HG02884 (cell line): ENCODE data around the gene RCE1.
"Not testable (repeated sequence)": the region's sequence is repeated elsewhere in the genome, so short reads cannot be mapped to it uniquely, and the experiment has no call there.

Experiments used
- ATAC-seq: cut with Tn5 transposase; IDR thresholded peaks from one replicate; pipeline ENCODE4 v1.9.1; 2021; ENCODE audit warnings: mild to moderate bottlenecking, moderate library complexity; ENCODE audit not compliant: unreplicated experiment

The RCE1 gene, protein sequence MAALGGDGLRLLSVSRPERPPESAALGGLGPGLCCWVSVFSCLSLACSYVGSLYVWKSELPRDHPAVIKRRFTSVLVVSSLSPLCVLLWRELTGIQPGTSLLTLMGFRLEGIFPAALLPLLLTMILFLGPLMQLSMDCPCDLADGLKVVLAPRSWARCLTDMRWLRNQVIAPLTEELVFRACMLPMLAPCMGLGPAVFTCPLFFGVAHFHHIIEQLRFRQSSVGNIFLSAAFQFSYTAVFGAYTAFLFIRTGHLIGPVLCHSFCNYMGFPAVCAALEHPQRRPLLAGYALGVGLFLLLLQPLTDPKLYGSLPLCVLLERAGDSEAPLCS

DNA sequence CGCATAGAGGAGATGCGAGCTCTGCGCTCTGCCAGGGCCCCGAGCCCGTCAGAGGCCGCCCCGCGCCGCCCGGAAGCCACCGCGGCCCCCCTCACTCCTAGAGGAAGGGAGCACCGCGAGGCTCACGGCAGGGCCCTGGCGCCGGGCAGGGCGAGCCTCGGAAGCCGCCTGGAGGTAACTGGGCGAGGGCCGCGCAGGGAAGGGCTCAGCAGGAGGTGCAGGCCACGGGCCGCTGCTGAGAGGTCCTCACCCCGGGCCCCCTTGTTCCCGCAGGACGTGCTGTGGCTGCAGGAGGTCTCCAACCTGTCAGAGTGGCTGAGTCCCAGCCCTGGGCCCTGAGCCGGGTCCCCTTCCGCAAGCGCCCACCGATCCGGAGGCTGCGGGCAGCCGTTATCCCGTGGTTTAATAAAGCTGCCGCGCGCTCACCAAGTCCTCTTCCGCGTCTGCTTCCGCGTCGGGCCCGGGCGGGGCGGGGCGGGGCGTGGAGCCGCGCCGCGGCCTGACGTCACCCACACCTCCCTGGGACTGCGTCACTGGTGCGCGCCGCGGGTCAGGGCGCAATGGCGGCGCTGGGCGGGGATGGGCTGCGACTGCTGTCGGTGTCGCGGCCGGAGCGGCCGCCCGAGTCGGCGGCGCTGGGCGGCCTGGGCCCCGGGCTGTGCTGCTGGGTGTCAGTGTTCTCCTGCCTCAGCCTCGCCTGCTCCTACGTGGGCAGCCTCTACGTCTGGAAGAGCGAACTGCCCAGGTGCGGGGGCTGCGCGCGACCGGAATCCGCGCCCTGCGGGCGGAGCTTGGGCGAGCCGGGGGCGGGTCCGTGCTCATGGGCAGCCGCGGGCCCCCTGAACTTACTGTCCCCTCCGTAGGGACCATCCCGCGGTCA is at the start of gene RCE1:
RCE1 (plus strand) TSS at position 546 of the 880 bp plus-strand sequence; CDS start at position 561, 15 bp downstream.
- peak; percentile 73 for ATAC-seq

DNA sequence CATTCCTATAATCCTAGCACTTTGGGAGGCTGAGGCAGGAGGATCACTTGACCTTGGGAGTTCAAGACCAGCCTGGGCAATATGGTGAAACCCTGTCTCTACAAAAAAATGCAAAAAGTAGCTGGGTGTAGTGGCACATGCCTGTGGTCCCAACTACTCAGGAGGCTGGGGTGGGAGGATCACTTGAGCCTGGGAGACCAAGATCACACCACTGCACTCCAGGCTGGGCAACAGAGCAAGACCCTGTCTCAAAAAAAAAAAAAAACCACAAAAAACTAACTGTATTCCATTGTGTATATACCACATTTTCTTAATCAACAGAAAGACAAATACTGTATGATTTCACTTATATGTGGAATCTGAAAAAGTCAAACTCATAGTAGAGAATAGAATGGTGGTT is 43.4 kb upstream of the RCE1 start:
- not testable (repeated sequence) for ATAC-seq

DNA sequence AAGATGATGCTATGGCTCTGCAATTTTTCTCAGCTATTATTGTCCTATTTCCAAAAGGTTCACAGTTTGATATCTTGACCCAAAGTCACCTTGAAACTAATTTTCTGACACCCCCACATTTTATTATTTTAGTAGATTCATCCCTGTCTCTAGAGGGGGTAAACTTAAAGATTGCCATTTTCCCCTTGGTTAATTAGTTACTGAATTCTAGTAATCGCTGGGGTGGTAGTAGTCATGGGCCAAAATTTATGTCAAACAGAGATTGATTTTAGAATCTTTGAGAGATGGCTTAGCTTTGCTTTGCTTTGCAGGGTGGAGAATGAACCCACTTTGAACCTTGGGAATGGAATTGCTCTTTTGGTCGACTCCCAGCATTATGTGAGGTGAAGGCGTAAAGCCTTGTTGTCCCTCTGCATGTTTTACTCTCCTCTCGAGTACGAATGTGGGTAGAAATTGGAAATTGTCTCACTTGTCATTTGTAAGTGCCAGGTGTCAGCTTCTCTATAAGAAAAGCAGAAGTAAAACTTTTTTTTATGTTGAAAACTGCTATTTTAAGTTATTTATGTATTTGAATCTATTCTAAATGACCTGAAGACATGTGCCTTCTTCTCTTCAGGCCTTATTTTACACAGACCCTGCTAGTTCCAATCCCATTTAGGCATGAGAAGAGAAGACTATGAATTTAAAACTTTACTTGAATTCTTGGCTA is 42.4 kb upstream of the RCE1 start:
- ATAC-seq: no peak

DNA sequence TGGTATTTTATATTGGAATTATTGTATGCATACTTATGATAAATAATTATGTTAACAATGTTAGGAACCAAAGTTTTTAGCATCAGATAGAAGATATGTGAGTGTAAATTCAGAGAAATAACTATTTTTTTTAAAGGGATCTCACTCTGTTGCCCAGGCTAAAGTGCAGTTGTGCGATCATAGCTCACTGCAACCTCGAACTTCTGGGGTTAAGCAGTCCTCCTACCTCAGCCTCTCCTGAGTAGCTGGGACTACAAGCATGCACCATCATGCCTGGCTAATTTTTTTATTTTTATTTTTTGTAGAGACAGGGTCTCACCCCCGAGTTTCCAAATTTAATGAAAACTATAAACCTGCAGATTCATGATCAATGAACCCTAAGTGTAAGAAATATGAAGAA is 33.6 kb upstream of the RCE1 start:
- ATAC-seq: no peak

DNA sequence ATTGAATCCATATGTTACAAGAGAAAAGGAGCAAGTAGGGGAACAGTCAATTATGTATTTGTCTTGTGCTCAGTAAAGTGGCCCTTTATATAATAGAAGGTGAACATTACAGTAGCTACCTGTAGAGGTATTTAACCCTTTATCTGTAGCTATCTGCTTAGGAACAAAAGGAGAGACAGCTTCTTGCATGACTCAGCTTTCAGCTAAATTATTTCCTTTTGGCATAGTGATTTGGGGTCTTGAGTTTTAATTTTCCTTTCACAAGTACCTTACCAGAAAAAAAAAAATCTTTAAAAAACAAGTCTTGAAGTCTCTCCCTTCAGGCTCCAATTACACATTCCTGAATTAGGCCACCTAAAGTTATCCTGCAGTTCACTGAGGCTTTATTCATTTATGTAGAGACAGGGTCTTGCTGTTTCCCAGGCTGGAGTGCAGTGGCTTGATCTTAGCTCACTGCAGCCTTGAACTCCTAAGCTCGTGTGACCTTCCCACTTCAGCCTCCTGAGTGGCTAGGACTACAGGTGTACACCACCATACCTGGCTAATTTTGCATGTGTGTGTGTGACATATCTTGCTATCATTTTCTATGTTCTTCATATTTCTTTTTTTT is 32.6 kb upstream of the RCE1 start:
- no peak for ATAC-seq

DNA sequence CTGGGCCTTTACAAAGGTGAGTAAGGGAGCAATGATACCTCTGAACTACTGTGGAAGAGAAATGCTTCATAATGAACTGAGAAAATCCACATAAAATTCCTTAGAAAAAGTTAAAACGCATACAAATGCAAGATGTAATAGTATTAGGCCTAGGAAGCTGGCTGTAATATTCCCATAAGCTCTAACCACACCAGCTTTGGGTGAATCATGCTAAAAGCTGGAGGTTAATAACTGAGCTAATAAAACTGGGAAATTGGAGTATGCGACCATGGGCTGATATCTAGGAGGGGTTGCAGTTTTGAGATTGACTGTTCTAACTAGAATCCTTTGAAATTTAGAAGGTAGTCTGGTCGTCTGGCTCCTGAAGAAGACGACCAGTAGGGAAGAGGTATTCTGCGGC is 28.6 kb upstream of the RCE1 start:
- ATAC-seq: no peak

DNA sequence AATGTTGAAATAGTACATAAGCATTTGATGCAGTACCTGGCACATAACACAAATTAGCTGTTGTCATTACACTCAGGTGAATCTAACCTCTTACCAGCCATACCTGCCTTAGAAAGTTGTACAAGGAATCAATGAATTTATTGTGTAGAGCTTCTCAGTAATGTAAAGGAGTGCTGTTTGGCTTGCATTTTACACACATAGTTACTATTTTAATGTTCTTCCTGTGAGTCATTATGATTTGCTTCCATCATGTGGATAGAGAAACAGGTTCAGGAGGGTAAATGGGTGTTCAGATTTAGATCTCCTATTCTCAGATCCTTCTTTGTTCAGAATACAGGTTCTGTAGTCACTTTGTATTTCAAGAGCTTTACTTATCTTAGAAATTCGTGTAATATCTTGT is 27.6 kb upstream of the RCE1 start:
- no peak for ATAC-seq

DNA sequence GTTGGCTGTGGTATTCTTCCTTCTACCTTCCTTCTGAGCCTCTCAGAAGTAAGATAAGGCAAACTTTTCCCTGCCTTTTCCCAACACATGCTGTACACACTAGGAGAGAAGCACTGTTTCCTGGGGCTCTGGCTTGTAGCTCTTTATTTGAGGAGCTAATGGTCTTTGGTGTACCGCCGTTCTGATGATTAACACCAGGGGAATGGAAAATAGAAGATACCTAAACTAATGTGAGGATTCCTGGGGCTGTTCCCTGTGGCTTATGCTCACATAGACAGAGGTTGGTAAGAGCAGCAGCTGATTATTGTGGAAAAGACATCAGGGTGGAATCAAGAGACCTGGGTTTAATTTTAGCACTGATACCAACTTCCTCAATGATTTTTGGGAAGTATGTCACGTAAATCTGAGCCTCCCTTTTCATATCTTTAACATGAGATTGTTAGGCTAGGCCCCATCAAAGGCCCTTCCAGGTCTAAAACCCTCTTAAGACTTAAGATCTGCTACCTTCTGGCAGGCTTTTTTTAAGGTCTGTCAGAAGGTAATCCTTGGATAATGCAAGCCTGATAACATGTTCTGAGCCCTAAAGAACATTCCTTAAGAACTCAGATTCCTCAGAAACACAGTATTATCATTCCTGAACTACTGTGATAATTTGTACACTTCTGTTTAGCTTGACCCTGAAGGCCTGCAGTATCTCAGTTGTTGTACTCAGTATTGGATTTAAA is 24.8 kb upstream of the RCE1 start:
- no peak for ATAC-seq

DNA sequence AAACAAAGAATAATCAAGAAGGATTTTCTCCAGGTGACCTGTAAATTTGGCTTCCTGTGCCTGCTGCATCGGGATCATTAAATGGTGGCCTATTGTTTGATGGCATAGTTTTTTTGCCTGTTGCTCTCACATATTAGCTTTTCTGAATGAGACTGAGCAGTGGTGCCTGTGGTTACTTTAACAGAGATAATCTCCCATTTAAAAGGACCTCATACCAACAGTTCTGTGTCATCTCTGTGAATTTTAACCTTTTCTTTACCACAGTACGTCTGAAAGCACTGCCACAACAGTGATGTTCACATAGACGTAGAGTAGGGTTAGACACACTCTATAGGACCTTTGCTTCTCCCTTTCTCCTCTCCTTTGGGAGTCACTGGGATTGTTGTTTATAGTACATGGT is 22.9 kb upstream of the RCE1 start:
- no peak for ATAC-seq

DNA sequence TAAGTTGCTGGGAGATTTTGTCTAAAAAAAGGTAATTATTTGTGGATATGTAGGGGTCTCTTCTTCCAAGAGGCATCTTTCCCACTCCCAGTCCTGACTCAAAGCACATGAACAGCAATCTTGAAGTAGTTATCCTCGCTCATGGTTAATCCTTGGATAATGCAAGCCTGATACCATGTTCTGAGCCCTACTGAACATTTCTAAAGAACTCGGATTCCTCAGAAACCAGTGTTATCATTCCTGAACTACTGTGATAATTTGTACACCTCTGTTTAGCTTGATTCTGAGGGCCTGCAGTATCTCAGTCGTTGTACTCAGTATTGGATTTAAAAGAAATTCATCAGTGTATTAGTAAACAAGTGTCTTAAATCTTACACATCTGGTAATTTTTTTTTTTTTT is 22.3 kb upstream of the RCE1 start:
- no peak for ATAC-seq

DNA sequence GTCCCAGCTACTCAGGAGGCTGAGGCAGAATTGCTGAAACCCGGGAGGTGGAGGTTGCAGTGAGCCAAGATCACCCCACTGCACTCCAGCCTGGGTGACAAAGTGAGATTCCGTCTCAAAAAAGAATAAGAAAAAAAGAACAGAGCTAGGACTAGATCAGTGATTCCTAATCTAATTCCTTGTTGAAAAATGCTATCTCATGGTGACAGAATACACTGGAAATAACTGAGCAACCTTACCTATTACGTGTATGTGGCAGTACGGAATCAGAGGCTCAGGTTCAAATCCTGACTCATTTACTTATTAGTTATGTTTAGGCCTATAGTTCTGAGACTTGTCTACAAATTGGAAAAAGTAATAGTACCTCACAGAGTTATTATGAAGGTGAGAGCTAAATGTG is 19.5 kb upstream of the RCE1 start:
- no peak for ATAC-seq

DNA sequence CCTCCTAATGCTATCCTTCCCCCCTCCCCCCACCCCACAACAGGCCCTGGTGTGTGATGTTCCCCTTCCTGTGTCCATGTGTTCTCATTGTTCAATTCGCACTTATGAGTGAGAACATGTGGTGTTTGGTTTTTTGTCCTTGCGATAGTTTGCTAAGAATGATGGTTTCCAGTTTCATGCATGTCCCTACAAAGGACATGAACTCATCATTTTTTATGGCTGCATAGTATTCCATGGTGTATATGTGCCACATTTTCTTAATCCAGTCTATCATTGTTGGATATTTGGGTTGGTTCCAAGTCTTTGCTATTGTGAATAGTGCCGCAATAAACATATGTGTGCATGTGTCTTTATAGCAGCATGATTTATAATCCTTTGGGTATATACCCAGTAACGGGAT is 18.7 kb upstream of the RCE1 start:
- ATAC-seq: not testable (repeated sequence)

DNA sequence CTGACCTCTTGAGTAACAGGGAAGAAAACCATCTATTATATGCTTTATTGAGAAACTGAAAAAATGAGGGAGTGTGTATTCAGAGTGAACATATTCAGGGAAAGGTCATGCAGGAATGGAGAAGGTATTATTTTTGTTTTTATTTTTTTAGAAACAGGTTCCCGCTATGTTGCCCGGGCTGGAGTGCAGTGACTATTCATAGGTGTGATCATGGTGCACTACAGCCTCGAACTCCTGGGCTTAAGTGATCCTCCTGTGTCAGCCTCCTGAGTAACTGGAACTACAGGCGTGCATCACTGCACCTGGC is 8.7 kb upstream of the RCE1 start:
- no peak for ATAC-seq

DNA sequence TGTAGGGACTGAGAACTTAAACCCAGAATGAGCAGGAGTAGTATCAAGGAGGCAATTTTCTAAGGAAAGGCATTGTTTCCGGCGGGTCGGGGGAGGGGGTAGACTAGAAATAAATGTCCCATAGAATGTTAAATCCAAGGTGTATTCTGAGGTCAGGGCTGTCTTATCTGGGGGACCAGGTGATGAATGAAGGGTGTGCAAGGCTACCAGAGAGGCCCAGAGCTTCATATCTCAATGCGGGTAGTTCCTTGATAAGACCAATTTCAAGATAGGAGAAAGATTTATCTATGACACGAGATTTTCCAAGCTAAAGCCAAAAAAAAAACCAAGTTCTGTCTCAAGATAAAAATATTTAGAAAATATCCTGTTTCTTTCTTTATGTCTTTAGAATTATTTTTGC is 8.3 kb upstream of the RCE1 start:
- no peak for ATAC-seq

DNA sequence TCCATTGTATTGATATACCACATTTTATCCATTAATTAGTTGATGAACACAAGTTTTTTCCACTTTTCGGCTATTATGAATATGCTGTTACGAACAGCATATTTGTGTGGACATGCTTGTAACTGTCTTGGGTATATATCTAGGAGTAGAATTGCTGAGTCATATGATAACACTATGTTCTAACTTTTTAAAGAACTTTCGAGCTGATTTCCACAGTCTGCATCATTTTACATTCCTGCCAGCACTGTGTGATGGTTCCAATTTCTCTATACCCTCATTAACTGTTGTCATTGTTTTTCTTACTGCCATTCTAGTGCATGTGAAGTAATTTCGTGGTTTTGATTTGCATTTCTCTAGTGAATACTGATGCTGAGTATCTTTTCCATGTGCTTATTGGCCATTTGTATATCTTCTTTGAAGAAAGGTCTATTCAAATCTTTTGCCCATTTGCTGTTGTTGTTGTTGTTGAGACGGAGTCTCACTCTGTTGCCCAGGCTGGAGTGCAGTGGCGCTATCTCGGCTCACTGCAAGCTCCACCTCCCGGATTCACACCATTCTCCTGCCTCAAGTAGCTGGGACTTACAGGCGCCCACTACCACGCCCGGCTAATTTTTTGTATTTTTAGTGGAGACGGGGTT is 7.4 kb upstream of the RCE1 start:
- ATAC-seq: no peak

DNA sequence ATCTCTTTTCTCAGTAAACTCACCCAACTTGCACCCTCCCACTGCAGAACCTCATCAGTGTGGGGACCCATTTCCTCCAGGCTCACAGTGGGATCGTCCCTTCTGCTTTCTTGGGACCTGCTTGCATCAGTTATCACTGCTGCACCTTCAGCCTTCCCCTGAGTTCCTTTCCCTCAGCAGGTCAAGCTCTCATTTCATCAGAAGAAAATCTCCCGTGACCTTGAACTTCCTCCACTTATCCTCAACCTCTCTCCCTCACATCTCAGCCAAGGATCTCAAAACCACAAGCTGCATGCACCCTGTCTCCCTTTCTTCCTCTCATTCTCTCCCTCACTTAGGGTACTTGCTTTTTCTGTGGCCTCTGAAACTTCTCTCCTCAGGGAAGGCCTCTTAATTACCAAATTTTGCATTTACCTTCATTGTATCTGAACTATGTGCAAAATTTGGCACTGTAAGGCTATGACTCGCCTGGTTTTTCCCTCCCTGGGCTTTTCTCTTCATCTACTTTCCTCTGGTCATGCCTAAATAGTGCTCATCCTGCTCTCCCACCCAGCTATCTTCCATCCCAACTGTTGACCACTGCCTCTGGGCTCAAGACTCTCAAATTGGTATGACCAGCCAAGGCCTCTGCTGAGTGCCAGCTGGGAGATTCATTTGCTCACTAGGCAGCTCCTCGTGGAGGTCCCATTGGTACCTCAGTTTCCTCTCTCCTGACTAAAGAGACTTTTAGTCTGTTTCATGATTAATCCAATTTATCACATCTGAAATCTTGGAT is 2.7 kb upstream of the RCE1 start:
- ATAC-seq: no peak

DNA sequence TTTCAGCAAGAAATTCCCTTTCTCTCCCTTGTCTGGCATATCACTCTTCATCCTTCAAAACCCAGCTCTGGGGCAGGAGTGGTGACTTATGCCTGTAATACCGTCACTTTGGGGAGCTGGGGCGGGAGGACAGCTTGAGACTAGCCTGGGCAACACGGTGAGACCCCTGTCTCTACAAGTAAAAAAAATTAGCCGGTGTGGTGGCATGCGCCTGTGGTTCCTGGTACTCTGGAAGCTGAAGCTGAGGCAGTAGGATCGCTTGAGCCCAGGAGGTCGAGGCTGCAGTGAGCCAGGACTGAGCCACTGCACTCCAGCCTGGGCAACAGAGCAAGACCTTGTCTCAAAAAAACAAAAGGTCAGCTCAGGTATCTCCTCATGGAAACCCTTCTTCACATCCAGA is 1.4 kb upstream of the RCE1 start:
- no peak for ATAC-seq

DNA sequence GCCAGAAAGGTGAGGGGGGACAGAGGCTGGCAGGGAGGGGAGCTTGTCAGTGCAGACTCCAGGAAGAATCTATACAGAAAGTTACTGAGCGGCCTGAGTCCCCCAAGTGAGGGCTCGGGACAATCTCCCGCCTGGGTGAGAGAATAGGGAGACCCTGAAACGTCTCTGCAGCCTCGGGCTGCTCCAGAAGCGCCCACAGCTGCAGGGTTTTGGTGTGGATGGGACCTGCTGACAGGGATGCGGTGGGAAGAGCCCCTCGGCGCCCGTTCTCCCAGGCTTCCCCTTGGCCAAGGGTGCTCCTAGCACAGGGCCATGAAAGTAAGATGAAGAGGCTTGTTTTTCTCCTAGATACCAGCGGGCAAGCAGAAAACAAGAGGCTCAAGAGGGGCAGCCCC is 743 bp upstream of the RCE1 start:
- ATAC-seq: no peak

DNA sequence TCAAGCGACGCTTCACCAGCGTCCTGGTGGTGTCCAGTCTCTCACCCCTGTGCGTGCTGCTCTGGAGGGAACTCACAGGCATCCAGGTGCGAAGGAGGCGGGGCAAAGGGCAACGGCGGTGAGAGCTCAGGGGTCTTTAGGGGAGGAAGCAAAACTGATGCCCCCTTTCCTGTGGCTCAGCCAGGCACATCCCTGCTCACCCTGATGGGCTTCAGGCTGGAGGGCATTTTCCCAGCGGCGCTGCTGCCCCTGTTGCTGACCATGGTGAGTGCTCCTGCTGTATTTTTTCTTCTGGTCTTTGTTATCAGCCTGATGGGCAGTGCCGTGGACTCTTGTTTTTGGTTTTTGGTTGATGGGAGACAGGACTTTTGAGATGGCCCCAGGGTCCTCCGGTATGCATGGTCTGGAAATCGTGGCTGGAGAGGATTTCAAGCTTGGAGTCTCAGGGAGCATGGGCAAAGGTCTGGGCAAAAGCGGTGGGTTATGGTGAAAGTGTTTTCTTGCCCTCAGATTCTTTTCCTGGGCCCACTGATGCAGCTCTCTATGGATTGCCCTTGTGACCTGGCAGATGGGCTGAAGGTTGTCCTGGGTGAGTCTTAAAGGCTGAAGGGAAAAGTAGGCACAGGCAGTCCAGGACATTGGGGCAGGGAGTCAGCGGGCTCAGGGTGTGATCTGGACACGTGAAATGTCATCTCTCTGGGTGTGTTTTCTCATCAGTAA is 695 bp downstream of the RCE1 start:
- peak; percentile 5 for ATAC-seq
